Neural cell (in vitro differentiated cells): ENCODE results near the gene ACD. TPM values are rescaled to one million over a fixed set of nuclear protein-coding genes. Genes with fewer than 3 reads are reported as not detected.

Experiments
- H2AFZ ChIP-seq: fragments of 200-600, 300-800 bp; sonication (generic), shearing (Covaris generic); 2 replicates; pipeline ENCODE4 v1.6.0; 2014; ENCODE audit warnings: low read depth, mild to moderate bottlenecking, antibody characterized with exemption, low read length, moderate library complexity
- H3F3A ChIP-seq: fragments of 200-600 bp; shearing (Covaris generic); 2 replicates; pipeline ENCODE4 v1.6.1; 2016; ENCODE audit warnings: mild to moderate bottlenecking, moderate library complexity, mixed read lengths, antibody characterized with exemption, low read length; ENCODE audit not compliant: insufficient read depth, poor library complexity, severe bottlenecking
- H3K27ac ChIP-seq: fragments of 200-600, 300-800 bp; sonication (generic), shearing (Covaris generic); 2 replicates; pipeline ENCODE4 v1.5.1; 2014; ENCODE audit warnings: mild to moderate bottlenecking, low read length, moderate library complexity
- H3K27me3 ChIP-seq: fragments of 300-800, 200-600 bp; sonication (generic), shearing (Covaris generic); 2 replicates; pipeline ENCODE4 v1.6.0; 2014; ENCODE audit warnings: mild to moderate bottlenecking, low read depth, low read length, moderate library complexity; ENCODE audit not compliant: insufficient read depth
- H3K36me3 ChIP-seq: fragments of 300-800, 200-600 bp; sonication (generic), shearing (Covaris generic); 2 replicates; pipeline ENCODE4 v1.5.1; 2014; ENCODE audit warnings: mild to moderate bottlenecking, antibody characterized with exemption, low read length, moderate library complexity; ENCODE audit not compliant: insufficient read depth
- H3K4me2 ChIP-seq: fragments of 300-800, 200-600 bp; sonication (generic), shearing (Covaris generic); 2 replicates; pipeline ENCODE4 v1.6.0; 2014; ENCODE audit warnings: mild to moderate bottlenecking, low read length
- H3K4me3 ChIP-seq: fragments of 300-800, 200-600 bp; sonication (generic), shearing (Covaris generic); 2 replicates; pipeline ENCODE4 v1.5.1; 2014; ENCODE audit warnings: mild to moderate bottlenecking, low read length, moderate library complexity
- H3K79me2 ChIP-seq: fragments of 200-600 bp; shearing (Covaris generic); replicated peaks from 2 replicates; pipeline ENCODE4 v1.6.0; 2014; ENCODE audit warnings: mild to moderate bottlenecking, low read length, moderate library complexity; ENCODE audit not compliant: insufficient read depth
- H3K9ac ChIP-seq: fragments of 300-800, 200-600 bp; sonication (generic), shearing (Covaris generic); 2 replicates; pipeline ENCODE4 v1.6.1; 2016; ENCODE audit warnings: mild to moderate bottlenecking, low read length, mixed read lengths
- H3K9me2 ChIP-seq: fragments of 200-600 bp; shearing (Covaris generic); 2 replicates; pipeline ENCODE4 v1.6.1; 2016; ENCODE audit warnings: mild to moderate bottlenecking, low read length, mixed read lengths; ENCODE audit not compliant: insufficient read depth
- H3K9me3 ChIP-seq: fragments of 200-600, 300-800 bp; sonication (generic), shearing (Covaris generic); 2 replicates; pipeline ENCODE4 v1.6.1; 2016; ENCODE audit warnings: mild to moderate bottlenecking, mixed run types, low read length, moderate library complexity, mixed read lengths
- H4K20me1 ChIP-seq: fragments of 200-600 bp; shearing (Covaris generic); 2 replicates; pipeline ENCODE4 v1.6.1; 2016; ENCODE audit warnings: mild to moderate bottlenecking, mixed run types; ENCODE audit not compliant: insufficient read depth
- EP300 ChIP-seq: fragments of 450-650 bp; conservative IDR thresholded peaks from 2 replicates; pipeline ENCODE4 v1.6.1; 2014; ENCODE audit warnings: antibody characterized with exemption, mild to moderate bottlenecking, moderate library complexity; ENCODE audit not compliant: poor library complexity, severe bottlenecking
- MXI1 ChIP-seq: fragments of 450-650 bp; conservative IDR thresholded peaks from 2 replicates; pipeline ENCODE4 v1.6.1; 2014; ENCODE audit warnings: antibody characterized with exemption, mild to moderate bottlenecking; ENCODE audit not compliant: poor library complexity, severe bottlenecking
- POLR2AphosphoS5 ChIP-seq: IDR thresholded peaks from 2 replicates; pipeline ENCODE4 v1.6.1; 2012
- RAD21 ChIP-seq: fragments of 450-650 bp; conservative IDR thresholded peaks from 2 replicates; pipeline ENCODE4 v1.6.1; 2014; ENCODE audit warnings: antibody characterized with exemption, mild to moderate bottlenecking, moderate library complexity
- SMC3 ChIP-seq: fragments of 450-650 bp; conservative IDR thresholded peaks from 2 replicates; pipeline ENCODE4 v1.6.1; 2014; ENCODE audit warnings: antibody characterized with exemption, mild to moderate bottlenecking, moderate library complexity; ENCODE audit not compliant: poor library complexity
- TAF1 ChIP-seq: IDR thresholded peaks from 2 replicates; pipeline ENCODE4 v1.6.1; 2012; ENCODE audit warnings: low read depth
- polyA plus RNA-seq: library from polyadenylated mRNA; depleted of rRNA; stranded (reverse); fragments of >200 nt; gene quantifications from 2 replicates; pipeline ENCODE4 v1.2.3, GENCODE V29; 2014
- TF ChIP-seq, protein P1 (sequence below): IDR thresholded peaks from 2 replicates; pipeline ENCODE4 v1.6.1; 2012; ENCODE audit warnings: borderline replicate concordance
- TF ChIP-seq, protein P2 (sequence below): fragments of 450-650 bp; IDR thresholded peaks from 2 replicates; pipeline ENCODE4 v1.5.1; 2014; ENCODE audit warnings: antibody characterized with exemption, mild to moderate bottlenecking, moderate library complexity; ENCODE audit not compliant: poor library complexity, severe bottlenecking

The ACD gene
- polyA plus RNA-seq, 1 donor from 2014 or later, result 98.6 TPM

DNA sequence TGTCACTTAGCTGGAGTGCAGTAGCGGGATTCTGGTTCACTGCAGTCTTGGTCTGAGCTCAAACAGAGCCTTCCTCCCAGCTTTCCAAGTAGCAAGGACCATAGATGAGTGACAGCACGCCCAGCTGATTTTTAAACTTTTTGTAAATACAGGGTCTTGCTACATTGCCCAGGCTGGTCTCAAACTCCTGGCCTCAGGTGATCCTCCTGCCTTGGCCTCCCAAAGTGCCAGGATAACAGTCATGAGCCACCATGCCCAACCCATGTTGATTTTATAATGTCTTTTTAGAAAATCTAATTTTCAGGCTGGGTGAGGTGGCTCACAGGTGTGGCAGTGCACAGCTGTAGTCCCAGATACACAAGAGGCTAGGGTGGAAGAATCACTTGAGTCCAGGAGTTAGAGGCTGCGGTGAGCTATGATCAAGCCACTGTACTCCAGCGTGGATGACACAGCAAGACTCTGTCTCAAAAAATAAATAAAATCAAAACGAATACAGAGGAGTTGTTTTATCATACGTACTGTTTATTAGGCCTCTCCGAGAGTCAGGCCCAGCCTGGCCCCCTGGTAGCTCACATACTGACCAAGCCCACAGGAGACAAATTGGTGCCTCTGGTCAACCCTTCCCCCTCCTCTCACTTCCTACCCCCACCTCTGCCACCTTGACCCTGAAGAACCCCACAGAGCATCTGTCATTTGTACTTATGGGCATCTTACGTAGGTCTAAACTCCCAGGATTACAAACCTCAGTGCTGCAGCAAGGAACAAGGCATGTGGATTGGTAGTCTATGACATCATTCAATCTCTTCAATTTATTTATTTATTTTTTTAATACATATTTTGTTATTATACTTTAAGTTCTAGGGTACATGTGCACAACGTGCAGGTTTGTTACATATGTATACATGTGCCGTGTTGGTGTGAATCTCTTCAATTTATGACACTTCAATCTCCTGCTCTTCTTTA is 20.2 kb upstream of the ACD start:
- Histone ChIP-seq H3K4me2 (no peak overlapping the region), H3F3A (no peaks in the 10 kb centered on the region), H3K9me2 (no peaks in the 10 kb centered on the region), H3K27me3 (no peaks in the 10 kb centered on the region), H3K9ac (no peak overlapping the region), H3K4me3 (no peak overlapping the region), H3K27ac (no peak overlapping the region), H2AFZ (no peak overlapping the region), H3K79me2 (no peaks in the 10 kb centered on the region), H3K36me3 (peaks cover 7% of the 10 kb centered on the region), H3K9me3 (no peaks in the 10 kb centered on the region), H4K20me1 (no peaks in the 10 kb centered on the region)
- TF ChIP-seq POLR2AphosphoS5 (no peak), TAF1 (no peak), EP300 (no peak), RAD21 (no peak), MXI1 (no peak)
- TF ChIP-seq, protein P1, sequence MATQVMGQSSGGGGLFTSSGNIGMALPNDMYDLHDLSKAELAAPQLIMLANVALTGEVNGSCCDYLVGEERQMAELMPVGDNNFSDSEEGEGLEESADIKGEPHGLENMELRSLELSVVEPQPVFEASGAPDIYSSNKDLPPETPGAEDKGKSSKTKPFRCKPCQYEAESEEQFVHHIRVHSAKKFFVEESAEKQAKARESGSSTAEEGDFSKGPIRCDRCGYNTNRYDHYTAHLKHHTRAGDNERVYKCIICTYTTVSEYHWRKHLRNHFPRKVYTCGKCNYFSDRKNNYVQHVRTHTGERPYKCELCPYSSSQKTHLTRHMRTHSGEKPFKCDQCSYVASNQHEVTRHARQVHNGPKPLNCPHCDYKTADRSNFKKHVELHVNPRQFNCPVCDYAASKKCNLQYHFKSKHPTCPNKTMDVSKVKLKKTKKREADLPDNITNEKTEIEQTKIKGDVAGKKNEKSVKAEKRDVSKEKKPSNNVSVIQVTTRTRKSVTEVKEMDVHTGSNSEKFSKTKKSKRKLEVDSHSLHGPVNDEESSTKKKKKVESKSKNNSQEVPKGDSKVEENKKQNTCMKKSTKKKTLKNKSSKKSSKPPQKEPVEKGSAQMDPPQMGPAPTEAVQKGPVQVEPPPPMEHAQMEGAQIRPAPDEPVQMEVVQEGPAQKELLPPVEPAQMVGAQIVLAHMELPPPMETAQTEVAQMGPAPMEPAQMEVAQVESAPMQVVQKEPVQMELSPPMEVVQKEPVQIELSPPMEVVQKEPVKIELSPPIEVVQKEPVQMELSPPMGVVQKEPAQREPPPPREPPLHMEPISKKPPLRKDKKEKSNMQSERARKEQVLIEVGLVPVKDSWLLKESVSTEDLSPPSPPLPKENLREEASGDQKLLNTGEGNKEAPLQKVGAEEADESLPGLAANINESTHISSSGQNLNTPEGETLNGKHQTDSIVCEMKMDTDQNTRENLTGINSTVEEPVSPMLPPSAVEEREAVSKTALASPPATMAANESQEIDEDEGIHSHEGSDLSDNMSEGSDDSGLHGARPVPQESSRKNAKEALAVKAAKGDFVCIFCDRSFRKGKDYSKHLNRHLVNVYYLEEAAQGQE, result no peak
- TF ChIP-seq, protein P2, sequence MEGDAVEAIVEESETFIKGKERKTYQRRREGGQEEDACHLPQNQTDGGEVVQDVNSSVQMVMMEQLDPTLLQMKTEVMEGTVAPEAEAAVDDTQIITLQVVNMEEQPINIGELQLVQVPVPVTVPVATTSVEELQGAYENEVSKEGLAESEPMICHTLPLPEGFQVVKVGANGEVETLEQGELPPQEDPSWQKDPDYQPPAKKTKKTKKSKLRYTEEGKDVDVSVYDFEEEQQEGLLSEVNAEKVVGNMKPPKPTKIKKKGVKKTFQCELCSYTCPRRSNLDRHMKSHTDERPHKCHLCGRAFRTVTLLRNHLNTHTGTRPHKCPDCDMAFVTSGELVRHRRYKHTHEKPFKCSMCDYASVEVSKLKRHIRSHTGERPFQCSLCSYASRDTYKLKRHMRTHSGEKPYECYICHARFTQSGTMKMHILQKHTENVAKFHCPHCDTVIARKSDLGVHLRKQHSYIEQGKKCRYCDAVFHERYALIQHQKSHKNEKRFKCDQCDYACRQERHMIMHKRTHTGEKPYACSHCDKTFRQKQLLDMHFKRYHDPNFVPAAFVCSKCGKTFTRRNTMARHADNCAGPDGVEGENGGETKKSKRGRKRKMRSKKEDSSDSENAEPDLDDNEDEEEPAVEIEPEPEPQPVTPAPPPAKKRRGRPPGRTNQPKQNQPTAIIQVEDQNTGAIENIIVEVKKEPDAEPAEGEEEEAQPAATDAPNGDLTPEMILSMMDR, result no peak

DNA sequence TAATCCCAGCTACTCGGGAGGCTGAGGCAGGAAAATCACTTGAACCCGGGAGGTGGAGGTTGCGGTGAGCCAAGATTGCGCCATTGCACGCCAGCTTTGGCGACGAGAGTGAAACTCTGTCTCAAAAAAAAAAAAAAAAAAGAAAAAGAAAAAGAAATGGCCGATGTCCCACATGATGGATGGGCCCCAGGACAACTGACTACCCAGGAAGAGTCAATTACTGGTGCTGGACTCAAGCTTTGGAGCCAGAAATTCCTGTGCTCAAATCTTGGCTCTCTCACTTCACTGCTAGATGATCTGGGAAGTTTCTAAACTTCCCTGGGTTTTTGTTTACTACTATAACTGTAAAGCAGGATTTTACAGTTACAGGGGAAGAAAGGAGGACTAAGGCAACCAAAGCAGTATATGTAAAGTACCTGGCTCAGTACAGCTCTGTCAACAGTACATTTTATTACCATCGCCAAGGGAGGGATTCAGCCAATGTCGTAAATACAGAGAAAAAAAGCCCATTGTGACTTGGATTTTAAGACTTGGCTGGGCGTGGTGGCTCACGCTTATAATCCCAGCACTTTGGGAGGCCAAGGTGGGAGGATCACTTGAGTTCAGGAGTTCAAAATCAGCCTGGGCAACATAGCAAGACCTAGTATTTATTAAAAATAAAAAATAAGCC is 18.4 kb upstream of the ACD start:
- H3K9me3 ChIP-seq, result no peaks in the 10 kb centered on the region
- H2AFZ ChIP-seq, result no peak overlapping the region
- no peak overlapping the region for H3K4me2 ChIP-seq
- no peak overlapping the region for H3K27ac ChIP-seq
- H3K4me3 ChIP-seq, result no peak overlapping the region
- TF ChIP-seq SMC3 (no peak), MXI1 (no peak), POLR2AphosphoS5 (no peak)
- TF ChIP-seq, protein P2, result no peak
- no peaks in the 10 kb centered on the region for H3K27me3 ChIP-seq
- no peaks in the 10 kb centered on the region for H3F3A ChIP-seq
- H4K20me1 ChIP-seq, result no peaks in the 10 kb centered on the region
- no peaks in the 10 kb centered on the region for H3K9me2 ChIP-seq
- H3K9ac ChIP-seq, result no peak overlapping the region
- H3K79me2 ChIP-seq, result no peaks in the 10 kb centered on the region
- H3K36me3 ChIP-seq, result peaks cover 6% of the 10 kb centered on the region
